ENCODE measurements around the gene ROBO4. TPM values are rescaled to one million over a fixed set of nuclear protein-coding genes. Genes with fewer than 3 reads are reported as not detected.
A peak's percentile ranks its signal among the peaks of the same experiment; 100 is the strongest.

Gene ROBO4
- total RNA-seq, 2 donors from 2014 or later: 4.3 to 4.8 TPM

- DNase-seq: no peak
- intact Hi-C loops (cut with DNase I, micrococcal nuclease): no loop called here
These were observed 32.8 kb downstream of the ROBO4 start for GRCh38 chr11:124864892-124865180.

GRCh38 chr11:124864176-124864891 is 33.3 kb downstream of the ROBO4 start:
- ATAC-seq: no peak
- intact Hi-C loops (cut with DNase I, micrococcal nuclease): no loop called here
- DNase-seq: no peak

More at GRCh38 chr11:124864892-124865180, 32.8 kb downstream of the ROBO4 start:
- no peak for ATAC-seq

- DNase-seq: no peak
- intact Hi-C loops (cut with DNase I, micrococcal nuclease): no loop called here
- ATAC-seq: no peak
These were observed 33.9 kb downstream of the ROBO4 start for GRCh38 chr11:124863826-124864165.

- intact Hi-C loops (cut with DNase I, micrococcal nuclease): no loop called here
- ATAC-seq: peak; percentile 70
- DNase-seq: no peak
These were observed 34.4 kb downstream of the ROBO4 start for GRCh38 chr11:124863137-124863825.

- no peak for DNase-seq
- intact Hi-C loops (cut with DNase I, micrococcal nuclease): no loop called here
- no peak for ATAC-seq
These were observed 36.0 kb downstream of the ROBO4 start for GRCh38 chr11:124861670-124862069.

GRCh38 chr11:124859171-124859570 is 38.5 kb downstream of the ROBO4 start:
- DNase-seq: no peak
- intact Hi-C loops (cut with DNase I, micrococcal nuclease): no loop called here
- no peak for ATAC-seq

- no peak for DNase-seq
- intact Hi-C loops (cut with DNase I, micrococcal nuclease): no loop called here
- ATAC-seq: no peak
These were observed 51.5 kb downstream of the ROBO4 start for GRCh38 chr11:124846070-124846673.

- ATAC-seq: no peak
- intact Hi-C loops (cut with DNase I, micrococcal nuclease): no loop called here
These were observed 53.0 kb downstream of the ROBO4 start for GRCh38 chr11:124844664-124845079.

GRCh38 chr11:124843616-124843910 is 54.1 kb downstream of the ROBO4 start:
- DNase-seq (no peak), ATAC-seq (no peak)
- intact Hi-C loops (cut with DNase I, micrococcal nuclease): no loop called here

More at GRCh38 chr11:124844664-124845079, 53.0 kb downstream of the ROBO4 start:
- no peak for DNase-seq

GRCh38 chr11:124842305-124842704 is 55.4 kb downstream of the ROBO4 start:
- intact Hi-C loops (cut with DNase I, micrococcal nuclease): no loop called here
- DNase-seq (no peak), ATAC-seq (no peak)

GRCh38 chr11:124841840-124842239 is 55.8 kb downstream of the ROBO4 start:
- ATAC-seq: no peak
- no peak for DNase-seq
- intact Hi-C loops (cut with DNase I, micrococcal nuclease): no loop called here

- ATAC-seq (no peak), DNase-seq (no peak)
- intact Hi-C loops (cut with DNase I, micrococcal nuclease): no loop called here
These were observed 56.5 kb downstream of the ROBO4 start for GRCh38 chr11:124841201-124841600.

- intact Hi-C loops (cut with DNase I, micrococcal nuclease): no loop called here
- ATAC-seq: no peak
- no peak for DNase-seq
These were observed 57.0 kb downstream of the ROBO4 start for GRCh38 chr11:124840666-124841065.

- ATAC-seq (no peak), DNase-seq (no peak)
- intact Hi-C loops (cut with DNase I, micrococcal nuclease): loop anchor here in 1 of 2 donors (10.0 kb wide), 2 partner anchors 75 to 175 kb away; partner anchors contain the start of gene ESAM
These were observed 57.6 kb downstream of the ROBO4 start for GRCh38 chr11:124839972-124840621.

GRCh38 chr11:124839128-124839971 is 58.3 kb downstream of the ROBO4 start:
- intact Hi-C loops (cut with DNase I, micrococcal nuclease): loop anchor here in 1 of 2 donors (10.0 kb wide), 2 partner anchors 75 to 175 kb away; partner anchors contain the start of gene ESAM
- DNase-seq (no peak), ATAC-seq (no peak)

GRCh38 chr11:124838805-124839127 is 58.9 kb downstream of the ROBO4 start:
- intact Hi-C loops (cut with DNase I, micrococcal nuclease): loop anchor here in 1 of 2 donors (10.0 kb wide), 2 partner anchors 74 to 174 kb away; partner anchors contain the start of gene ESAM
- no peak for ATAC-seq
- no peak for DNase-seq

GRCh38 chr11:124837491-124837856 is 60.2 kb downstream of the ROBO4 start:
- no peak for DNase-seq
- peak; percentile 55 for ATAC-seq
- intact Hi-C loops (cut with DNase I, micrococcal nuclease): loop anchor here in 1 of 2 donors (10.0 kb wide), 2 partner anchors 73 to 173 kb away; partner anchors contain the start of gene ESAM

- DNase-seq: no peak
- no peak for ATAC-seq
- intact Hi-C loops (cut with DNase I, micrococcal nuclease): loop anchor here in 1 of 2 donors (10.0 kb wide), 2 partner anchors 71 to 171 kb away; partner anchors contain the start of gene ESAM
These were observed 61.7 kb downstream of the ROBO4 start for GRCh38 chr11:124835918-124836317.
